C4-2B (cell line): ENCODE data around the gene PGLYRP2.

Experiments
- ZFX ChIP-seq: fragments of 450-650 bp; IDR thresholded peaks from 2 replicates; pipeline ENCODE4 v1.6.1; 2017
- TF ChIP-seq, protein P1 (sequence below): fragments of 450-650 bp; conservative IDR thresholded peaks from 2 replicates; pipeline ENCODE4 v1.5.1; 2017; ENCODE audit warnings: mild to moderate bottlenecking

DNA sequence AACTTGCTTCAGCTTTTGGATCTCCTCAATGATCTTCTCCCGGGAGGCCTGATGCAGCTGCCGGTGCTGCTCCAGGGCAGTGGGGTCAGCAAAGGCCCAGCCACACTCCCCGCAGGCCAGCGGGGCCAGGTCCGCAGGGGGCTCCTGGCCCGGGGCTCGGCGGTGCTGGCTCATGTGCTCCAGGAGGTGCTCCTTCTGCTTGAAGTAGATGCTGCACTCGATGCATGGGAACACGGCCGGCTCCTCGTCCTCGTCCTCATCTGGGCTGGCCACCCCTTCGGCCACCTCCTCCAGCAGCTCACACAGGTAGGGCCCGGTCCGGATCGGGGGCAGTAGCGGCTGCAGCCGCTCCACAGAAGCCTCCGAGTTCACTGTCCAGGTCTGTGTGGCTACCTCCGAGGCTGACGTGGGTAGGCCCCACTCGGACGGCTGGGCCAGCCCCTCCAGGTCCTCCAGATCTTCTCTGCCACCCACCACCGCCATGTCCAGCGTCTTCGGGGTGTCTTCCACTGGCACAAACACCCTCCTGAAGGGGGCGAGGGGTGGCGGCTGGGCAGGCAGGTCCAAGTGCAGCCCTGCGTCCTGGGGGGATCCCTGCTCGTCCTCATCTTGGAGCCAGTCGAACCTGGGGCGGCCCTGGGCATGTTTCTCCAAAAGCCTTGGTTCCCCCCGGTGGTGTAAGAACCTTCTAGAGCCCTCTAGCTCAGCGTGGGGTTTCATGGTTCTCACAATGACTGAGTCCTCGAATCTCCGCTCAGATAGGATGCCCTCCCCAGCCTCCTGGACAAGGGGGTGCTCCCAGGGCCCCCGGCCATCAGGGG, 39.3 kb downstream of the PGLYRP2 start:
- TF ChIP-seq, protein P1, sequence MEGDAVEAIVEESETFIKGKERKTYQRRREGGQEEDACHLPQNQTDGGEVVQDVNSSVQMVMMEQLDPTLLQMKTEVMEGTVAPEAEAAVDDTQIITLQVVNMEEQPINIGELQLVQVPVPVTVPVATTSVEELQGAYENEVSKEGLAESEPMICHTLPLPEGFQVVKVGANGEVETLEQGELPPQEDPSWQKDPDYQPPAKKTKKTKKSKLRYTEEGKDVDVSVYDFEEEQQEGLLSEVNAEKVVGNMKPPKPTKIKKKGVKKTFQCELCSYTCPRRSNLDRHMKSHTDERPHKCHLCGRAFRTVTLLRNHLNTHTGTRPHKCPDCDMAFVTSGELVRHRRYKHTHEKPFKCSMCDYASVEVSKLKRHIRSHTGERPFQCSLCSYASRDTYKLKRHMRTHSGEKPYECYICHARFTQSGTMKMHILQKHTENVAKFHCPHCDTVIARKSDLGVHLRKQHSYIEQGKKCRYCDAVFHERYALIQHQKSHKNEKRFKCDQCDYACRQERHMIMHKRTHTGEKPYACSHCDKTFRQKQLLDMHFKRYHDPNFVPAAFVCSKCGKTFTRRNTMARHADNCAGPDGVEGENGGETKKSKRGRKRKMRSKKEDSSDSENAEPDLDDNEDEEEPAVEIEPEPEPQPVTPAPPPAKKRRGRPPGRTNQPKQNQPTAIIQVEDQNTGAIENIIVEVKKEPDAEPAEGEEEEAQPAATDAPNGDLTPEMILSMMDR, result no peak
- no peak for TF ChIP-seq ZFX
